Measurements from ENCODE around the gene IFT25.

- no peak for TF ChIP-seq CTCF (IDR thresholded peaks at IDR 0.05)
- TF ChIP-seq POLR2A (IDR thresholded peaks at IDR 0.05), result no peak
Measured at GRCh38 chr1:53902235-53903138, 43.0 kb downstream of the IFT25 start.
